GM12878 (cell line): ENCODE data around the gene HYCC2.

Experiments
- CBX5 ChIP-seq: sonication (generic); IDR thresholded peaks from 2 replicates; pipeline ENCODE4 v1.6.1; 2016; ENCODE audit warnings: low read depth, moderate library complexity, mild to moderate bottlenecking, inconsistent platforms
- EZH2 ChIP-seq: IDR thresholded peaks from 2 replicates; pipeline ENCODE4 v1.6.1; 2012; ENCODE audit warnings: low read depth, mild to moderate bottlenecking, control low read depth, inconsistent platforms, low read length, borderline replicate concordance; ENCODE audit not compliant: control insufficient read depth
- SMC3 ChIP-seq: IDR thresholded peaks from 2 replicates; pipeline ENCODE4 v1.6.1; 2011; ENCODE audit warnings: low read length, improper control_type of control experiment, borderline replicate concordance
- TAF1 ChIP-seq: IDR thresholded peaks from 2 replicates; pipeline ENCODE4 v1.6.1; 2011; ENCODE audit warnings: mild to moderate bottlenecking, low read depth, low read length, borderline replicate concordance
- TF ChIP-seq, protein P1 (sequence below): IDR thresholded peaks from 2 replicates; pipeline ENCODE4 v1.6.1; 2011; ENCODE audit warnings: borderline replicate concordance, low read depth, mild to moderate bottlenecking, moderate library complexity, mixed read lengths, low read length; ENCODE audit not compliant: insufficient read depth; ENCODE audit errors: extremely low read length
- TF ChIP-seq, protein P2 (sequence below), 3 experiments: IDR thresholded peaks in 2 of 3; conservative IDR thresholded peaks in 1 of 3; 2 replicates each; pipeline ENCODE4 v1.5.1; 2011; ENCODE audit warnings: low read depth in 3 of 3, low read length in 3 of 3, mild to moderate bottlenecking in 3 of 3, control low read depth in 2 of 3, moderate library complexity in 2 of 3, inconsistent platforms in 1 of 3, mixed read lengths in 1 of 3; ENCODE audit not compliant: control insufficient read depth in 2 of 3, insufficient read depth in 1 of 3; ENCODE audit errors: extremely low read depth in 1 of 3

DNA sequence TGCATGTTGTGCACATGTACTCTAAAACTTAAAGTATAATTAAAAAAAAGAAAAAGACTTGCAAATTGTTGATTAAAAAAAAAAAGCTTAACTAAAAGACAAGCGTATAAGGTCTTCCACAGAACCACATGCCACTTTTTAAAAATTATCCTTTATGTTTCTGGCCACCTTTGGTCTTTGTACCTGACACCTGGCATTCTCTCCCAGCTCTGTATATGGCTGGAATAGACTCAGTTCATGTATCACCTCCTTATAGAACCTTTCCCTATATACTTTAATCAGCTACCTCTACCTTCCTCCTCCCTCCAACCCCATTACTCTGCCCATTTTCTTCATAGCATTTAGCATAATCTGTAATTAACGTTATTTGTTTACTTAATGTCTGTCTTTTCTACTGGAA, 32.6 kb downstream of the HYCC2 start:
- TF ChIP-seq, protein P1, sequence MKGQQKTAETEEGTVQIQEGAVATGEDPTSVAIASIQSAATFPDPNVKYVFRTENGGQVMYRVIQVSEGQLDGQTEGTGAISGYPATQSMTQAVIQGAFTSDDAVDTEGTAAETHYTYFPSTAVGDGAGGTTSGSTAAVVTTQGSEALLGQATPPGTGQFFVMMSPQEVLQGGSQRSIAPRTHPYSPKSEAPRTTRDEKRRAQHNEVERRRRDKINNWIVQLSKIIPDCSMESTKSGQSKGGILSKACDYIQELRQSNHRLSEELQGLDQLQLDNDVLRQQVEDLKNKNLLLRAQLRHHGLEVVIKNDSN, result no peak
- TF ChIP-seq, protein P2, sequence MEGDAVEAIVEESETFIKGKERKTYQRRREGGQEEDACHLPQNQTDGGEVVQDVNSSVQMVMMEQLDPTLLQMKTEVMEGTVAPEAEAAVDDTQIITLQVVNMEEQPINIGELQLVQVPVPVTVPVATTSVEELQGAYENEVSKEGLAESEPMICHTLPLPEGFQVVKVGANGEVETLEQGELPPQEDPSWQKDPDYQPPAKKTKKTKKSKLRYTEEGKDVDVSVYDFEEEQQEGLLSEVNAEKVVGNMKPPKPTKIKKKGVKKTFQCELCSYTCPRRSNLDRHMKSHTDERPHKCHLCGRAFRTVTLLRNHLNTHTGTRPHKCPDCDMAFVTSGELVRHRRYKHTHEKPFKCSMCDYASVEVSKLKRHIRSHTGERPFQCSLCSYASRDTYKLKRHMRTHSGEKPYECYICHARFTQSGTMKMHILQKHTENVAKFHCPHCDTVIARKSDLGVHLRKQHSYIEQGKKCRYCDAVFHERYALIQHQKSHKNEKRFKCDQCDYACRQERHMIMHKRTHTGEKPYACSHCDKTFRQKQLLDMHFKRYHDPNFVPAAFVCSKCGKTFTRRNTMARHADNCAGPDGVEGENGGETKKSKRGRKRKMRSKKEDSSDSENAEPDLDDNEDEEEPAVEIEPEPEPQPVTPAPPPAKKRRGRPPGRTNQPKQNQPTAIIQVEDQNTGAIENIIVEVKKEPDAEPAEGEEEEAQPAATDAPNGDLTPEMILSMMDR (IDR thresholded peaks at IDR 0.05 in 2 of 3, conservative IDR thresholded peaks at IDR 0.05 in 1 of 3; ENCODE audit: control insufficient read depth in 2 of 3, extremely low read depth in 1 of 3, insufficient read depth in 1 of 3, low read depth in 3 of 3, low read length in 3 of 3), result no peak
- TF ChIP-seq CBX5 (no peak), EZH2 (no peak), SMC3 (no peak), TAF1 (no peak)
